Urothelium cell line (cell line): ENCODE measurements around the gene CBLN1.

Source experiments
- DNase-seq: peaks from one replicate; pipeline ENCODE4 v3.0.0; 2011; ENCODE audit warnings: low spot score, mixed read lengths
- FAIRE-seq: peaks from 2 replicates; lab custom pipeline; 2011; peaks lifted over from hg19 to GRCh38; lab: Jason Lieb, UNC

Gene CBLN1

GRCh38 chr16:49281480-49281842, at the start of gene CBLN1:
TSS of gene CBLN1 (minus strand) at chr16:49281838. CDS start at chr16:49281465, 373 bp downstream.
- DNase-seq (no peak), FAIRE-seq (no peak)

- peak; percentile 32 for FAIRE-seq
- no peak for DNase-seq
These were observed 49.0 kb upstream of the CBLN1 start for GRCh38 chr16:49330562-49331201.

- no peak for FAIRE-seq
These were observed 46.7 kb upstream of the CBLN1 start for GRCh38 chr16:49328325-49328724.

GRCh38 chr16:49327466-49327865, 45.8 kb upstream of the CBLN1 start:
- FAIRE-seq, result no peak
- DNase-seq, result no peak

More at GRCh38 chr16:49328325-49328724, 46.7 kb upstream of the CBLN1 start:
- DNase-seq, result no peak

- no peak for FAIRE-seq
- DNase-seq, result no peak
These were observed 43.1 kb upstream of the CBLN1 start for GRCh38 chr16:49324703-49325102.

- DNase-seq (no peak), FAIRE-seq (no peak)
These were observed 34.0 kb upstream of the CBLN1 start for GRCh38 chr16:49315602-49316001.

GRCh38 chr16:49312389-49312985, 30.8 kb upstream of the CBLN1 start:
- DNase-seq (no peak), FAIRE-seq (no peak)

- FAIRE-seq, result no peak
- no peak for DNase-seq
These were observed 30.2 kb upstream of the CBLN1 start for GRCh38 chr16:49311823-49312222.

- DNase-seq (no peak), FAIRE-seq (no peak)
These were observed 25.5 kb upstream of the CBLN1 start for GRCh38 chr16:49307176-49307575.

- no peak for DNase-seq
- FAIRE-seq, result no peak
These were observed 23.8 kb upstream of the CBLN1 start for GRCh38 chr16:49305406-49305805.

- no peak for DNase-seq
- no peak for FAIRE-seq
These were observed 10.8 kb upstream of the CBLN1 start for GRCh38 chr16:49292413-49292812.

- DNase-seq, result no peak
- FAIRE-seq, result no peak
These were observed 5.9 kb upstream of the CBLN1 start for GRCh38 chr16:49287572-49287971.

GRCh38 chr16:49284962-49285361, 3.3 kb upstream of the CBLN1 start:
- no peak for FAIRE-seq
- no peak for DNase-seq

- DNase-seq (no peak), FAIRE-seq (no peak)
These were observed 1.9 kb upstream of the CBLN1 start for GRCh38 chr16:49283376-49284049.

- FAIRE-seq (no peak), DNase-seq (peak; percentile 32)
These were observed 1.2 kb upstream of the CBLN1 start for GRCh38 chr16:49282690-49283375.

- DNase-seq (no peak), FAIRE-seq (no peak)
These were observed 405 bp upstream of the CBLN1 start for GRCh38 chr16:49281843-49282642.

- FAIRE-seq, result no peak
- no peak for DNase-seq
These were observed 732 bp downstream of the CBLN1 start for GRCh38 chr16:49280841-49281371.

- DNase-seq, result peak; percentile 67
- no peak for FAIRE-seq
These were observed 1.4 kb downstream of the CBLN1 start for GRCh38 chr16:49280105-49280741.

- FAIRE-seq, result no peak
These were observed 2.5 kb downstream of the CBLN1 start for GRCh38 chr16:49278944-49279725.

GRCh38 chr16:49278567-49278827, 3.1 kb downstream of the CBLN1 start:
- FAIRE-seq (no peak), DNase-seq (no peak)

More at GRCh38 chr16:49278944-49279725, 2.5 kb downstream of the CBLN1 start:
- DNase-seq, result no peak
